PC-9 (cell line): ENCODE data around the gene WNK2. TPM values are rescaled to one million over a fixed set of nuclear protein-coding genes. Genes with fewer than 3 reads are reported as not detected.
A peak's percentile ranks its signal among the peaks of the same experiment; 100 is the strongest.

Experiments used
- BruUV-seq: library from RNA; stranded (reverse); fragments of 400-500 nt; replicated peaks from 2 replicates; lab custom pipeline; 2021; lab: Mats Ljungman, UMichigan
- CTCF ChIA-PET: fragments of 300-600 bp; sonication (Branson Sonifier 250); formaldehyde crosslinking; loops from one replicate; lab custom pipeline; 2022; ENCODE audit warnings: antibody characterized with exemption; lab: Charles Lee
- POLR2A ChIA-PET: fragments of 300-600 bp; sonication (Branson Sonifier 250); formaldehyde crosslinking; loops from one replicate; lab custom pipeline; 2022; ENCODE audit warnings: antibody characterized with exemption; ENCODE audit not compliant: unreplicated experiment; lab: Charles Lee
- DNase-seq, 2 experiments: peaks; one replicate each; pipeline versions ENCODE4 v3.0.0 to v3.0.0-alpha.2; 2015 to 2022; ENCODE audit warnings: mixed read lengths in 1 of 2
- H2AFZ ChIP-seq: fragments of 200-600 bp; sonication (generic); 2 replicates; pipeline ENCODE4 v1.8.1; 2017; ENCODE audit warnings: antibody characterized with exemption
- H3F3A ChIP-seq: fragments of 200-600 bp; sonication (generic); 2 replicates; pipeline ENCODE4 v1.8.1; 2017; ENCODE audit warnings: antibody characterized with exemption, mild to moderate bottlenecking, low read depth; ENCODE audit not compliant: insufficient read depth
- H3K27ac ChIP-seq: fragments of 200-600 bp; sonication (generic); 2 replicates; pipeline ENCODE4 v1.6.1; 2016; ENCODE audit warnings: mixed run types
- H3K27me3 ChIP-seq: fragments of 200-600 bp; sonication (generic); 2 replicates; pipeline ENCODE4 v1.6.1; 2016; ENCODE audit warnings: low read depth, mixed run types; ENCODE audit not compliant: insufficient read depth
- H3K36me3 ChIP-seq: fragments of 200-600 bp; sonication (generic); 2 replicates; pipeline ENCODE4 v1.6.1; 2016; ENCODE audit warnings: low read depth, mixed run types
- H3K4me1 ChIP-seq: fragments of 200-600 bp; sonication (generic); replicated peaks from 2 replicates; pipeline ENCODE4 v1.6.1; 2016; ENCODE audit warnings: mixed run types; ENCODE audit not compliant: insufficient read depth
- H3K4me2 ChIP-seq: fragments of 200-600 bp; sonication (generic); 2 replicates; pipeline ENCODE4 v1.6.1; 2017; ENCODE audit warnings: mixed run types
- H3K4me3 ChIP-seq: fragments of 200-600 bp; sonication (generic); 2 replicates; pipeline ENCODE4 v1.6.1; 2016; ENCODE audit warnings: mixed run types
- H3K79me2 ChIP-seq: fragments of 200-600 bp; sonication (generic); 2 replicates; pipeline ENCODE4 v1.6.1; 2017; ENCODE audit warnings: low read depth, mixed run types
- H3K9me2 ChIP-seq: fragments of 200-600 bp; sonication (generic); 2 replicates; pipeline ENCODE4 v1.8.1; 2017; ENCODE audit warnings: mild to moderate bottlenecking; ENCODE audit not compliant: insufficient read depth
- H3K9me3 ChIP-seq: fragments of 200-600 bp; sonication (generic); 2 replicates; pipeline ENCODE4 v1.8.1; 2016; ENCODE audit warnings: low read depth; ENCODE audit not compliant: insufficient read depth
- H4K20me1 ChIP-seq: fragments of 200-600 bp; sonication (generic); 2 replicates; pipeline ENCODE4 v1.8.1; 2017; ENCODE audit not compliant: insufficient read depth
- CTCF ChIP-seq: fragments of 200-600 bp; sonication (generic); conservative IDR thresholded peaks from 2 replicates; pipeline ENCODE4 v1.6.1; 2017; ENCODE audit warnings: mixed run types, antibody characterized with exemption, mild to moderate bottlenecking, moderate library complexity
- EZH2 ChIP-seq: fragments of 200-600 bp; sonication (generic); IDR thresholded peaks from 2 replicates; pipeline ENCODE4 v1.8.0; 2017; ENCODE audit warnings: antibody characterized with exemption, low read depth
- intact Hi-C: fragments of 100-400 bp; cut with micrococcal nuclease; formaldehyde crosslinking; loops from one replicate; pipeline ENCODE4 v1.10.0; 2022; ENCODE audit not compliant: unreplicated experiment
- total RNA-seq: library from RNA; stranded (reverse); gene quantifications from 2 replicates; pipeline ENCODE4 v1.2.3, GENCODE V29; 2021

Gene WNK2
- total RNA-seq, 1 experiment from 2014 or later, result 44.6 TPM

- ChIA-PET CTCF (no interaction called here), POLR2A (no interaction called here)
- Histone ChIP-seq H3K27me3 (no peaks in the 10 kb centered on the region), H3K9me3 (peaks cover 5% of the 10 kb centered on the region; the same call in 1 of the 2 replicates), H3K36me3 (no peaks in the 10 kb centered on the region), H3K79me2 (no peaks in the 10 kb centered on the region), H3K4me2 (no peak overlapping the region), H3K9me2 (no peaks in the 10 kb centered on the region), H3K4me3 (no peak overlapping the region), H3F3A (peaks cover 12% of the 10 kb centered on the region; the same call in 1 of the 2 replicates), H3K27ac (no peak overlapping the region), H4K20me1 (no peaks in the 10 kb centered on the region), H2AFZ (no peak overlapping the region), H3K4me1 (no peaks in the 10 kb centered on the region)
- BruUV-seq, result no TSS peak
- intact Hi-C loops, result no loop called here
- DNase-seq, result no peak
- no peak for TF ChIP-seq EZH2
- TF ChIP-seq CTCF, result no peak
These were observed 32.7 kb upstream of the WNK2 start for GRCh38 chr9:93151097-93151784.

GRCh38 chr9:93154293-93154903 is 29.5 kb upstream of the WNK2 start:
- Histone ChIP-seq H3K36me3 (no peaks in the 10 kb centered on the region), H4K20me1 (no peaks in the 10 kb centered on the region), H3K27me3 (no peaks in the 10 kb centered on the region), H2AFZ (no peak overlapping the region), H3K9me2 (no peaks in the 10 kb centered on the region), H3K4me3 (no peak overlapping the region), H3K4me1 (no peaks in the 10 kb centered on the region; the same call in 1 of the 2 replicates), H3K9me3 (no peaks in the 10 kb centered on the region), H3K27ac (no peak overlapping the region), H3F3A (peaks cover 8% of the 10 kb centered on the region; the same call in 1 of the 2 replicates), H3K4me2 (no peak overlapping the region), H3K79me2 (no peaks in the 10 kb centered on the region)
- CTCF ChIA-PET, result interaction anchor here (0.6 to 1.2 kb wide), 6 partner anchors 10 to 200 kb away, joined by 3 to 10 read pairs (median 3); no protein-coding TSS in a partner anchor
- BruUV-seq, result no TSS peak
- POLR2A ChIA-PET, result interaction anchor here (0.8 kb wide), 1 partner anchor 298 kb away, joined by 4 read pairs; no protein-coding TSS in a partner anchor
- TF ChIP-seq EZH2 (no peak), CTCF (peak; percentile 86)
- intact Hi-C loops, result loop anchor here (2.0 kb wide), 2 partner anchors 46 to 198 kb away; no protein-coding TSS in a partner anchor
- DNase-seq, result peak in 1 of 2 experiments; percentile 60

- Histone ChIP-seq H3K27me3 (no peaks in the 10 kb centered on the region), H3K4me1 (no peaks in the 10 kb centered on the region; the same call in 1 of the 2 replicates), H3K27ac (no peak overlapping the region), H3K9me2 (no peaks in the 10 kb centered on the region), H3K4me3 (no peak overlapping the region), H4K20me1 (no peaks in the 10 kb centered on the region), H3K4me2 (no peak overlapping the region), H3F3A (0 out of 2 replicates have a peak, but pooled peaks cover 7% of the 10 kb centered on the region), H3K79me2 (no peaks in the 10 kb centered on the region), H3K36me3 (no peaks in the 10 kb centered on the region), H2AFZ (no peak overlapping the region), H3K9me3 (no peaks in the 10 kb centered on the region)
- intact Hi-C loops, result loop anchor here (2.0 kb wide), 2 partner anchors 47 to 199 kb away; no protein-coding TSS in a partner anchor
- TF ChIP-seq EZH2, result no peak
- no peak for TF ChIP-seq CTCF
- DNase-seq, result no peak
- ChIA-PET POLR2A (no interaction called here), CTCF (interaction anchor here (1.3 kb wide), 1 partner anchor 47 kb away, joined by 5 read pairs; no protein-coding TSS in a partner anchor)
- BruUV-seq, result no TSS peak
These were observed 28.0 kb upstream of the WNK2 start for GRCh38 chr9:93155716-93156474.
